Gastroesophageal sphincter (tissue), 4 donors: ENCODE measurements around the gene SLC30A3. TPM values are rescaled to one million over a fixed set of nuclear protein-coding genes. Genes with fewer than 3 reads are reported as not detected.
A peak's percentile ranks its signal among the peaks of the same experiment; 100 is the strongest.

Experiments
- ATAC-seq: fragments of 150-250 bp; one replicate; pipeline ENCODE4 v1.9.1; 2016; ENCODE audit warnings: mild to moderate bottlenecking, moderate library complexity
- H3K27ac ChIP-seq, 4 donors: fragments of 200-600 bp; sonication (generic) in 3 of 4; 1 replicate in 3 of 4; 2 replicates in 1 of 4; pipeline ENCODE4 v1.5.1; 2016 to 2019
- H3K27me3 ChIP-seq: fragments of 200-600 bp; sonication (generic); one replicate; pipeline ENCODE4 v1.5.1; 2019
- H3K36me3 ChIP-seq, 2 donors: fragments of 200-600 bp; sonication (generic); one replicate each; pipeline ENCODE4 v1.5.1; 2019; ENCODE audit warnings: control low read depth in 1 of 2
- H3K4me1 ChIP-seq, 3 donors: fragments of 200-600 bp; sonication (generic); 1 replicate in 2 of 3; 2 replicates in 1 of 3; pipeline ENCODE4 v1.5.1; 2016 to 2019; ENCODE audit warnings: control low read depth in 2 of 3
- H3K4me3 ChIP-seq, 2 donors: fragments of 200-600 bp; sonication (generic); one replicate each; pipeline ENCODE4 v1.5.1; 2019; ENCODE audit warnings: mild to moderate bottlenecking in 1 of 2, moderate library complexity in 1 of 2
- H3K9me3 ChIP-seq, 3 donors: fragments of 200-600 bp; sonication (generic); one replicate each; pipeline ENCODE4 v1.5.1; 2017 to 2019; ENCODE audit warnings: control low read depth in 2 of 3
- EP300 ChIP-seq: sonication (generic); formaldehyde crosslinking; IDR thresholded peaks from one replicate; pipeline ENCODE4 v1.6.1; 2017; ENCODE audit warnings: antibody characterized with exemption, mild to moderate bottlenecking
- POLR2A ChIP-seq, 2 donors: fragments of 450-650 bp; IDR thresholded peaks; one replicate each; pipeline ENCODE4 v1.6.1; 2017; ENCODE audit warnings: antibody characterized with exemption in 2 of 2, mild to moderate bottlenecking in 2 of 2, moderate library complexity in 1 of 2
- POLR2AphosphoS5 ChIP-seq: sonication (generic); formaldehyde crosslinking; IDR thresholded peaks from one replicate; pipeline ENCODE4 v1.6.1; 2017; ENCODE audit warnings: antibody characterized with exemption
- WGBS, 2 donors: methylation state at CpG; one replicate each; pipeline ENCODE4 v1.1.5; 2018; ENCODE audit warnings: low coverage in 1 of 2; 5-methylcytosine and 5-hydroxymethylcytosine counted together
- total RNA-seq, 4 donors: library from RNA; depleted of rRNA; stranded (reverse); fragments of >200 nt; gene quantifications; one replicate each; pipeline ENCODE4 v1.1.0, GENCODE V29; 2016
- TF ChIP-seq, protein P1 (sequence below), 4 experiments: fragments of 200-600 bp in 2 of 4; fragments of 450-650 bp in 2 of 4; sonication (generic) in 1 of 4; IDR thresholded peaks; one replicate each; pipeline ENCODE4 v1.5.1; 2017 to 2019; ENCODE audit warnings: antibody characterized with exemption in 4 of 4, mild to moderate bottlenecking in 2 of 4, moderate library complexity in 2 of 4

The SLC30A3 gene
- total RNA-seq, 4 donors from 2014 or later: not detected

DNA sequence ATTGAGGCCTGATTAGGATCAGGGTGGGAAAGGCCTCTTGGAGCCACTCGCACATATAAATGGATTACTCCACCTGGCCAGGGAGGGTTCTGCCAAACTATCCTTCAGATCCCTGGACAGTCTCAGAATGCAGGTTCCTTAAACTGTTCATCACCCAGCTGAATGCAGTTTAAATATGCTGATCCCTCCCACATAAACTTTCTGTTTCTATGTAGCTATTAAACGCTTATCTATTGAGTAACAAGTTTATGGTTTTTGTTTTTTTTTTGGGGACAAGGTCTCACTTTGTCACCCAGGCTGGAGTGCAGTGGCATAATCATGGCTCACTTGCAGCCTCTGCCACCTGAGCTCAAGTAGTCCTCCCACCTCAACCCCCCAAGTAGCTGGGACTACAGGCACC, 43.8 kb downstream of the SLC30A3 start:
- no peak overlapping the region for H3K4me3 ChIP-seq
- H3K9me3 ChIP-seq: no peaks in the 10 kb centered on the region
- no peaks in the 10 kb centered on the region for H3K27me3 ChIP-seq
- H3K4me1 ChIP-seq: peaks cover 0 to 20% (median 7%) of the 10 kb centered on the region in 3 donors
- peaks cover 0 to 49% of the 10 kb centered on the region in 2 donors for H3K36me3 ChIP-seq
- ATAC-seq: no peak
- no peak overlapping the region for H3K27ac ChIP-seq
- WGBS, 2 donors: 89 to 92% methylated on average over 2 of the region's 2 CpGs
- TF ChIP-seq EP300 (no peak), POLR2AphosphoS5 (no peak), POLR2A (IDR thresholded peaks at IDR 0.05) (no peak)
- TF ChIP-seq, protein P1, sequence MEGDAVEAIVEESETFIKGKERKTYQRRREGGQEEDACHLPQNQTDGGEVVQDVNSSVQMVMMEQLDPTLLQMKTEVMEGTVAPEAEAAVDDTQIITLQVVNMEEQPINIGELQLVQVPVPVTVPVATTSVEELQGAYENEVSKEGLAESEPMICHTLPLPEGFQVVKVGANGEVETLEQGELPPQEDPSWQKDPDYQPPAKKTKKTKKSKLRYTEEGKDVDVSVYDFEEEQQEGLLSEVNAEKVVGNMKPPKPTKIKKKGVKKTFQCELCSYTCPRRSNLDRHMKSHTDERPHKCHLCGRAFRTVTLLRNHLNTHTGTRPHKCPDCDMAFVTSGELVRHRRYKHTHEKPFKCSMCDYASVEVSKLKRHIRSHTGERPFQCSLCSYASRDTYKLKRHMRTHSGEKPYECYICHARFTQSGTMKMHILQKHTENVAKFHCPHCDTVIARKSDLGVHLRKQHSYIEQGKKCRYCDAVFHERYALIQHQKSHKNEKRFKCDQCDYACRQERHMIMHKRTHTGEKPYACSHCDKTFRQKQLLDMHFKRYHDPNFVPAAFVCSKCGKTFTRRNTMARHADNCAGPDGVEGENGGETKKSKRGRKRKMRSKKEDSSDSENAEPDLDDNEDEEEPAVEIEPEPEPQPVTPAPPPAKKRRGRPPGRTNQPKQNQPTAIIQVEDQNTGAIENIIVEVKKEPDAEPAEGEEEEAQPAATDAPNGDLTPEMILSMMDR (IDR thresholded peaks at IDR 0.05): no peak

DNA sequence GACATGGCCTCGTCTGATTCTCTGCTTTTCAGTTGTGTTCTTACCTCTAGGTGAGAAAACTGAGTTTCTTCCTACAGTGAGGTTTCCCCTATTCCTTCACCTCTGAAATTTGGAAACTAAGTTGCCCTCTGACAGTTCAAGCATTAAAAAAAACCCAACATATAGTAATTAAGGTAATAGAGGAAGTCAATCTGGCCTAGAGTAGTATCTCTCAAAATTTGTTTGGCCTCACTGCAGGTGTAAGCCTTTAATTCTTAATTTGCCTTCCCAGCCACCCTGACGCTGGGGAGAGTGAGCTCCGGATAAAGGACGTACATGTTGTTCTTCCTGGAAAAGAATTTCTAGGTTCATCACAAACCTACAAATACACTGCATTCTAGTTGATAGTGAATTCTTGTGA, 44.2 kb downstream of the SLC30A3 start:
- H3K27me3 ChIP-seq: no peaks in the 10 kb centered on the region
- TF ChIP-seq POLR2AphosphoS5 (no peak), POLR2A (IDR thresholded peaks at IDR 0.05) (no peak), EP300 (no peak)
- TF ChIP-seq, protein P1 (IDR thresholded peaks at IDR 0.05): no peak
- ATAC-seq: no peak
- no peak overlapping the region for H3K4me3 ChIP-seq
- no peaks in the 10 kb centered on the region for H3K9me3 ChIP-seq
- H3K4me1 ChIP-seq: peaks cover 0 to 25% (median 8%) of the 10 kb centered on the region in 3 donors
- H3K36me3 ChIP-seq: peaks cover 0 to 44% of the 10 kb centered on the region in 2 donors
- no peak overlapping the region for H3K27ac ChIP-seq
- WGBS, 2 donors: 77 to 97% methylated on average over 4 of the region's 4 CpGs

DNA sequence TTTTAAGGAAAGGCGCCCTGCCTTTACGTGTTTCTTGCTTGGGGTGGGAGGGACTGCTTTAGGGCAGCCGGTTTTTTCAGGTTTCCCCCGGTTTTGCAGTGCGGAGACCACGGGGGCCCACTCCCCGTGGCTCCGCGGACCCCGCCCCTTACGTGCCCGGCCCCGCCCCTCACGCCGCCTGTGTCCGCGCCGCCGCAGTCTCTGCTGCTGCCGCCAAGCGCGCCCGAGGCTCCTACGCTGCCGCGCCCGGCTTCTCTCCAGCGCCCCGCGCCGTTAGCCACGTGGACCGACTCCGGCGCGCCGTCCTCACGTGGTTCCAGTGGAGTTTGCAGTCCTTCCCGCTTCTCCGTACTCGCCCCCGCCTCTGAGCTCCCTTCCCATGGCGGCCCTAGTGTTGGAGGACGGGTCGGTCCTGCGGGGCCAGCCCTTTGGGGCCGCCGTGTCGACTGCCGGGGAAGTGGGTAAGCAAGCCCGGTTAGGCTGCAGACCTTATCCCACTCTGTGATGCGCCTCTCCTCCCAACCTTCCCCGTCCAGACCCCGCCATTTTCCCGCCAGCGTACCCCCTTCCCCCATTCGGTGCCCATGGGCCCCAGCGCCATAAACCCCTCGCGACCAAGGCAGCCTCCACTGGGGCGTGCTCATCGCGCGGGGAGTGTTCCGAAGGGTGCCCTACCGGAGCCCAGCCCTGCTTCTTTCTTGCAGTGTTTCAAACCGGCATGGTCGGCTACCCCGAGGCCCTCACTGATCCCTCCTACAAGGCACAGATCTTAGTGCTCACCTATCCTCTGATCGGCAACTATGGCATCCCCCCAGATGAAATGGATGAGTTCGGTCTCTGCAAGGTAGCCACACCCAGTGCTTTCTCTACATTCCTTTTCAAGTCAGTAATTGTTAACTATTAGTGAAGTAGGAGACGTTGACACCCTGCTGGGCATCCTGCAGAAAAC, 45.4 kb downstream of the SLC30A3 start, which contains the start of gene CAD:
CAD (plus strand) TSS at position 197 of the 949 bp plus-strand sequence; CDS start at position 380, 183 bp downstream.
- WGBS, 2 donors: 0 to 2% methylated on average over 4 to 6 of the region's 72 CpGs
- TF ChIP-seq, protein P1 (IDR thresholded peaks at IDR 0.05): peak in 3 of 4 experiments; percentile 44 to 47 (median 45)
- TF ChIP-seq POLR2A (IDR thresholded peaks at IDR 0.05): no peak
- TF ChIP-seq EP300: no peak
- TF ChIP-seq POLR2AphosphoS5: peak; percentile 61
- Histone ChIP-seq H3K4me3 (peak within 1 kb of the TSS; percentile 43 to 72), H3K36me3 (peaks cover 0 to 32% of the 10 kb centered on the region in 2 donors), H3K27ac (peak within 1 kb of the TSS; percentile 2 to 81 (median 76)), H3K4me1 (peaks cover 4 to 35% (median 16%) of the 10 kb centered on the region in 3 donors), H3K27me3 (no peaks in the 10 kb centered on the region), H3K9me3 (no peaks in the 10 kb centered on the region)
- ATAC-seq: peak; percentile 95

DNA sequence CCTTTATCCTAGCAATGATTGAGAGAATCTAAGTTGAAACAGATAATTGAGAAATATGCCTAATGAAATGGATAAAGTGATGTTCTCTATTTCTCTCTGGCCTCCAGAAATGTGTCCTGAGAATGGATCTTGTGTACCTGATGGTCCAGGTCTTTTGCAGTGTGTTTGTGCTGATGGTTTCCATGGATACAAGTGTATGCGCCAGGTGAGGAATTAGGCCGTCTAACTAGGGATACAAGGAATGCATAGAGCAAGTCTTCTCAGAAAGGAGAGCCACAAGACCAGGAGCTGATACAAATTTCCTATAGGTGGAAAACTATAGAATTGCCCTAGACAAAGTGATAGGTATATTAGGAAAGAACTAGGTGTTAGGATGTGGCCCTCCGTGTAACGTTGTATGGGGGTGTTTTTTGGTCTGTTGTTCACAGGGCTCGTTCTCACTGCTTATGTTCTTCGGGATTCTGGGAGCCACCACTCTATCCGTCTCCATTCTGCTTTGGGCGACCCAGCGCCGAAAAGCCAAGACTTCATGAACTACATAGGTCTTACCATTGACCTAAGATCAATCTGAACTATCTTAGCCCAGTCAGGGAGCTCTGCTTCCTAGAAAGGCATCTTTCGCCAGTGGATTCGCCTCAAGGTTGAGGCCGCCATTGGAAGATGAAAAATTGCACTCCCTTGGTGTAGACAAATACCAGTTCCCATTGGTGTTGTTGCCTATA, 46.3 kb downstream of the SLC30A3 start:
- TF ChIP-seq, protein P1 (IDR thresholded peaks at IDR 0.05): no peak
- H3K4me3 ChIP-seq: peak overlapping the region; percentile 43 to 72
- H3K36me3 ChIP-seq: peaks cover 0 to 25% of the 10 kb centered on the region in 2 donors
- peaks cover 4 to 35% (median 16%) of the 10 kb centered on the region in 3 donors for H3K4me1 ChIP-seq
- no peak for ATAC-seq
- H3K27me3 ChIP-seq: no peaks in the 10 kb centered on the region
- H3K27ac ChIP-seq: peak overlapping the region in 3 of 4 donors; percentile 72 to 81 (median 81)
- 76 to 81% methylated on average over 13 of the region's 13 CpGs for WGBS, 2 donors
- H3K9me3 ChIP-seq: no peaks in the 10 kb centered on the region
